Measurements from ENCODE around the gene SLC2A1. TPM values are rescaled to one million over a fixed set of nuclear protein-coding genes. Genes with fewer than 3 reads are reported as not detected.
A peak's percentile ranks its signal among the peaks of the same experiment; 100 is the strongest.

SLC2A1 gene
- total and polyA plus RNA-seq, 9 of the 15 experiments (the other 6 are each of a cell fraction or from before 2014, with no cell fraction given), result 12.6 to 153 (median 48.0) TPM

DNA sequence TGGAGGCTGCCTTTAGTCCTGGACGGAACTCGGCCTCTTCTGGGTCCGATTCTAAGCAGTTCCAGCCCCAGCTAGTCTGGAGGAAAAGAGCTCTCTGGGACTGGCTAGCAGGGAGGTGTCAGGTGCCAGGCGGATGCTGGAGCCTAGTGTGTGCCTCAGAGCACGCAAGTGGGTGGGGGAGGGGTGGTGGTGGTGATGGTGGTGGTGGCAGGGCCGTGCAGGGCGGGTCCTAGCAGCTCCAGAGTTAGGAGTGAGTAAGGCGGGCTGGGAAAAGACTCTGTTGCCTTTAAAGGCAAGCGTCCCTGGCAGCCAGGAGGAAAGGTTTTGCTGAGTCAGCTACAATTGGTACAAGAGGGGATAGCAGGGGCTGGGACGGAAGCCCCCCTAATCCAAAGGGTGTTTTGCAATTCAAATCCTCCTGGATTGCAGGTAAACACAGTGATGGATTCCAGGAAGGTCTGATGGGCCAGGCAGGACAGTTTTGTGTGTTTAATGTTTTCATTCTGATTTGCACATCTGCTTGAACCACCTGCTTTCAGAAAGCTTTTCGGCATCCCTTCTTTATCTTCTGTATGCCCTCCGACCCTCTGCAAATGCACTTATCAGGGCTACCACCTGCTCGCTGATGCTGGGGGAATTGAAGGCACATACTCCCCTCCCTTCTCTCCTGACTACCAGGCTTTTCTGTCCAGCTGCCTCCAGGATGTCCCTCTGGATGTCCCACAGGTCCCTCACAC is 4.1 kb upstream of the SLC2A1 start (continued):
- TF ChIP-seq CREM (IDR thresholded peaks at IDR 0.05; ENCODE audit: low read depth) (peak; percentile 80), PML (IDR thresholded peaks at IDR 0.05; ENCODE audit: low read length) (peak; percentile 90), HLTF (IDR thresholded peaks at IDR 0.05) (peak; percentile 97), ZNF165 (CRISPR knock-in tag; IDR thresholded peaks at IDR 0.05; ENCODE audit: borderline replicate concordance) (no peak), POLR2G (IDR thresholded peaks at IDR 0.05; ENCODE audit: low read depth, low read length) (no peak), MTA2 (IDR thresholded peaks at IDR 0.05; ENCODE audit: low read depth) (peak; percentile 98), HDAC8 (tag; IDR thresholded peaks at IDR 0.05) (no peak), KLF13 (tag; IDR thresholded peaks at IDR 0.05; ENCODE audit: borderline replicate concordance, low read depth) (no peak), LEF1 (IDR thresholded peaks at IDR 0.05) (peak; percentile 59), BHLHE40 (IDR thresholded peaks at IDR 0.05; ENCODE audit: low read length) (peak; percentile 62; the same call in 1 of the 2 replicates), MITF (IDR thresholded peaks at IDR 0.05) (peak; percentile 69; the same call in 1 of the 2 replicates), MEF2A (IDR thresholded peaks at IDR 0.05; ENCODE audit: control insufficient read depth, low read depth, low read length) (no peak), MTA3 (IDR thresholded peaks at IDR 0.05; ENCODE audit: borderline replicate concordance) (no peak; the same call in 1 of the 2 replicates), TCF7L2 (IDR thresholded peaks at IDR 0.05; ENCODE audit: low read depth, low read length) (no peak), MBD2 (IDR thresholded peaks at IDR 0.05; ENCODE audit: borderline replicate concordance, low read depth) (peak; percentile 76; the same call in 1 of the 2 replicates), KLF1 (tag; IDR thresholded peaks at IDR 0.05) (no peak), ZNF282 (CRISPR knock-in tag; IDR thresholded peaks at IDR 0.05) (no peak), NR2C1 (IDR thresholded peaks at IDR 0.05) (peak; percentile 91), NR2C1 (tag; IDR thresholded peaks at IDR 0.05) (peak; percentile 92), EWSR1 (IDR thresholded peaks at IDR 0.05; ENCODE audit: borderline replicate concordance, low read depth, partially characterized antibody) (no peak), STAG1 (CRISPR knock-in tag; IDR thresholded peaks at IDR 0.05; ENCODE audit: borderline replicate concordance) (no peak), PATZ1 (CRISPR knock-in tag; IDR thresholded peaks at IDR 0.05; ENCODE audit: borderline replicate concordance) (no peak)
- TF ChIP-seq, protein P1, sequence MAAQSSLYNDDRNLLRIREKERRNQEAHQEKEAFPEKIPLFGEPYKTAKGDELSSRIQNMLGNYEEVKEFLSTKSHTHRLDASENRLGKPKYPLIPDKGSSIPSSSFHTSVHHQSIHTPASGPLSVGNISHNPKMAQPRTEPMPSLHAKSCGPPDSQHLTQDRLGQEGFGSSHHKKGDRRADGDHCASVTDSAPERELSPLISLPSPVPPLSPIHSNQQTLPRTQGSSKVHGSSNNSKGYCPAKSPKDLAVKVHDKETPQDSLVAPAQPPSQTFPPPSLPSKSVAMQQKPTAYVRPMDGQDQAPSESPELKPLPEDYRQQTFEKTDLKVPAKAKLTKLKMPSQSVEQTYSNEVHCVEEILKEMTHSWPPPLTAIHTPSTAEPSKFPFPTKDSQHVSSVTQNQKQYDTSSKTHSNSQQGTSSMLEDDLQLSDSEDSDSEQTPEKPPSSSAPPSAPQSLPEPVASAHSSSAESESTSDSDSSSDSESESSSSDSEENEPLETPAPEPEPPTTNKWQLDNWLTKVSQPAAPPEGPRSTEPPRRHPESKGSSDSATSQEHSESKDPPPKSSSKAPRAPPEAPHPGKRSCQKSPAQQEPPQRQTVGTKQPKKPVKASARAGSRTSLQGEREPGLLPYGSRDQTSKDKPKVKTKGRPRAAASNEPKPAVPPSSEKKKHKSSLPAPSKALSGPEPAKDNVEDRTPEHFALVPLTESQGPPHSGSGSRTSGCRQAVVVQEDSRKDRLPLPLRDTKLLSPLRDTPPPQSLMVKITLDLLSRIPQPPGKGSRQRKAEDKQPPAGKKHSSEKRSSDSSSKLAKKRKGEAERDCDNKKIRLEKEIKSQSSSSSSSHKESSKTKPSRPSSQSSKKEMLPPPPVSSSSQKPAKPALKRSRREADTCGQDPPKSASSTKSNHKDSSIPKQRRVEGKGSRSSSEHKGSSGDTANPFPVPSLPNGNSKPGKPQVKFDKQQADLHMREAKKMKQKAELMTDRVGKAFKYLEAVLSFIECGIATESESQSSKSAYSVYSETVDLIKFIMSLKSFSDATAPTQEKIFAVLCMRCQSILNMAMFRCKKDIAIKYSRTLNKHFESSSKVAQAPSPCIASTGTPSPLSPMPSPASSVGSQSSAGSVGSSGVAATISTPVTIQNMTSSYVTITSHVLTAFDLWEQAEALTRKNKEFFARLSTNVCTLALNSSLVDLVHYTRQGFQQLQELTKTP (IDR thresholded peaks at IDR 0.05; ENCODE audit: low read depth in 1 of 2, partially characterized antibody in 2 of 2), result no peak
